ENCODE data around the gene PIP4K2A.

PIP4K2A gene

GRCh38 chr10:22651276-22651980, 63.0 kb downstream of the PIP4K2A start:
- peak overlapping the region; percentile 72 to 75 for H3K4me3 Mint-ChIP-seq
- H3K9me3 Mint-ChIP-seq, result no peaks in the 10 kb centered on the region
- peak overlapping the region; percentile 43 to 88 for H3K27ac Mint-ChIP-seq
- ATAC-seq (peak; percentile 32), DNase-seq (peak; percentile 43 to 53)
- no peaks in the 10 kb centered on the region for H3K27me3 Mint-ChIP-seq
- H3K4me1 Mint-ChIP-seq, result peaks cover 100% of the 10 kb centered on the region

DNA sequence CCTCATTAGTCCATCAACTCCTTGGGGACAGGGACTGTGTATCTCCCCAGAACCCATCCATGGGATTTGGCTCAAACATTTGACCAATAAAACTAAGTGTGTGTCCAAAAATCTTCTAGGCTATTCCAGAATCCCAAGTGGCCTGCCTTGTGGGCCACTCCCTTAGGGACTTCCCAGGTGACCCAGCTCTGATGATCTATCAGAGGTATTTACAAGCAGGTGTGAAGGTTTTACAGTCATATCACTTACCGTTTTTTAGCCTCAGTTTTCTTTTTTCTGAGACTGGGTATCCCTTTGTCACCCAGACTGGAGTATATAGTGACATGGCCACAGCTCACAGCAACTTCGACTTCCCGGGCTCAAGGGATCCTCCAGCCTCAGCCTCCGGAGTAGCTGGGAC, 64.4 kb downstream of the PIP4K2A start:
- H3K4me1 Mint-ChIP-seq, result peaks cover 95% of the 10 kb centered on the region
- DNase-seq, result no peak
- H3K9me3 Mint-ChIP-seq, result no peaks in the 10 kb centered on the region
- H3K27me3 Mint-ChIP-seq, result no peaks in the 10 kb centered on the region
- peak; percentile 35 for ATAC-seq
- H3K27ac Mint-ChIP-seq, result peak overlapping the region; percentile 96 to 98
- H3K4me3 Mint-ChIP-seq, result peak overlapping the region; percentile 85 to 86

DNA sequence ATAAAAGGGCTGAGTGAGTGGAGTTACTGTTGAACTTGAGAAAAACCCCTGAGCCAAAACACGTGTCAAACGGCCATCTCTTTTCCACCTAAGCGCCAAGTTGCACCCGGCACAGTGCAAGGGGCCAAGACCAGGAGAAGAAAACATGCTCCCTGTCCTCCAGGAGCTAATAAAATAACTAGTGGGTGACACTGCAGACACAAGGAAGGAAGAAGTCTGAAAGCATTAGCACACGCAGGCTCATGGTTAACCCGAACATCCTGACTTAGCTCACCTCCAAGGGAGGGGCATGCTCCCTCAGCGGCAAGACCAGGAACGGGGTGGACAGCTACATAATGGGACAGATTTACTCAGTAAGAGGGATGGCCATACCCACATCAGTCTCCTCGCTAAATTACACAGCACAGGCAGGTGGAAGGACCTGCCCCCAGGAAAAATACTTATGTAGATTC, 65.0 kb downstream of the PIP4K2A start:
- DNase-seq, result no peak

DNA sequence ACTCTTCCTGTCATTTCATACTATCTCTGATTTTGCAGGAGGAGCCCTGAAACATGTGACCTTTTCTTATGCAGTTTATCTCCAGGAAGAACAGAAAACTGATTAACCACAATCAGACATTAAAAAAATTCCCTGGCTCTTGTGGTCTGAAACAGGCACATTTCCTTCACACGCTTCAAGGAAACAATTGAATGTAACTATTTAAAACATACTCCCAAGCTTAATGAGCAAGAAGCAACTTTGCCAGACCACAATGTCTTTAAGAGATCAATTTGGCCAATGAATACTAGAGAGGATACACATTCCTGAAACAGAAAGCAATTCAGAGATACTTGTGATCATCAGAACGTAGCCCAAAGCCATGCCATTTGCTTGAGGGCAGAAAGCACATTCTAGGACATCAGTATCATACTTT, 65.8 kb downstream of the PIP4K2A start:
- Mint-ChIP-seq H3K27ac (peak overlapping the region; percentile 1 to 96), H3K27me3 (no peaks in the 10 kb centered on the region), H3K9me3 (no peaks in the 10 kb centered on the region), H3K4me1 (peaks cover 95% of the 10 kb centered on the region), H3K4me3 (peak overlapping the region; percentile 85 to 86)
- ATAC-seq (no peak), DNase-seq (no peak)

More for the DNA sequence above, 65.0 kb downstream of the PIP4K2A start:
- peak overlapping the region; percentile 85 to 86 for H3K4me3 Mint-ChIP-seq
- H3K27me3 Mint-ChIP-seq, result no peaks in the 10 kb centered on the region
- peak; percentile 42 for ATAC-seq
- H3K4me1 Mint-ChIP-seq, result peaks cover 95% of the 10 kb centered on the region
- no peaks in the 10 kb centered on the region for H3K9me3 Mint-ChIP-seq
- H3K27ac Mint-ChIP-seq, result peak overlapping the region; percentile 96 to 98

GRCh38 chr10:22647244-22647643, 67.1 kb downstream of the PIP4K2A start:
- no peaks in the 10 kb centered on the region for H3K27me3 Mint-ChIP-seq
- DNase-seq (no peak), ATAC-seq (no peak)
- no peaks in the 10 kb centered on the region for H3K9me3 Mint-ChIP-seq
- H3K27ac Mint-ChIP-seq, result peak overlapping the region; percentile 3 to 93
- H3K4me1 Mint-ChIP-seq, result peaks cover 94% of the 10 kb centered on the region
- H3K4me3 Mint-ChIP-seq, result peak overlapping the region; percentile 85 to 86

- Mint-ChIP-seq H3K4me1 (peaks cover 94% of the 10 kb centered on the region), H3K4me3 (peak overlapping the region; percentile 85 to 86), H3K27ac (peak overlapping the region; percentile 3 to 75), H3K9me3 (no peaks in the 10 kb centered on the region), H3K27me3 (no peaks in the 10 kb centered on the region)
- DNase-seq (no peak), ATAC-seq (peak; percentile 85)
Observed at GRCh38 chr10:22646388-22646853, 68.0 kb downstream of the PIP4K2A start.

GRCh38 chr10:22644222-22644621, 70.2 kb downstream of the PIP4K2A start:
- Mint-ChIP-seq H3K4me3 (peak overlapping the region; percentile 44 to 65), H3K27me3 (no peaks in the 10 kb centered on the region), H3K4me1 (peaks cover 85% of the 10 kb centered on the region), H3K27ac (peak overlapping the region; percentile 67 to 84), H3K9me3 (no peaks in the 10 kb centered on the region)
- ATAC-seq (no peak), DNase-seq (no peak)

- H3K27ac Mint-ChIP-seq, result peak overlapping the region; percentile 67 to 84
- H3K4me1 Mint-ChIP-seq, result peaks cover 85% of the 10 kb centered on the region
- H3K4me3 Mint-ChIP-seq, result peak overlapping the region; percentile 44 to 65
- H3K9me3 Mint-ChIP-seq, result no peaks in the 10 kb centered on the region
- DNase-seq (no peak), ATAC-seq (peak; percentile 12)
- H3K27me3 Mint-ChIP-seq, result no peaks in the 10 kb centered on the region
Observed at GRCh38 chr10:22643775-22644174, 70.6 kb downstream of the PIP4K2A start.

DNA sequence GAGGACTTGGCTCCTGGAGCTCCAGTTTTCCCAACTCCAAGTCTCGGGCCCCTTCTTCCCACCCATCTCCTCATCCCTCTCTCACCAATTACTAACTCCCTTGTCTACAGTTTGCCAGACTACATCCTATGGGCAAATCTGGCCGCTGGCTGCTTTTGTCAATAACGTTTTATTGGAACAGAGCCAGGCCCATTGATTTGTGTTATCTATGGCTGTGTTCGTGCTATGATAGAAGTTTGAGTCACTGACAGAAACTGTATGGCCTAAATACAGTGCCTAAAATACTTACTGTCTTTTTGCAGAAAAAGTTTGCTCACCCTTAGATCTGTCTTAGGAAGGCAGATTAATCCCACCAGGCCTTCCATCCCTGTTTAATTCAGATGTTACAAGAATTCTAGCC, 71.3 kb downstream of the PIP4K2A start:
- no peaks in the 10 kb centered on the region for H3K27me3 Mint-ChIP-seq
- H3K9me3 Mint-ChIP-seq, result no peaks in the 10 kb centered on the region
- peaks cover 85% of the 10 kb centered on the region for H3K4me1 Mint-ChIP-seq
- H3K27ac Mint-ChIP-seq, result peak overlapping the region; percentile 67 to 71
- peak overlapping the region; percentile 44 to 65 for H3K4me3 Mint-ChIP-seq
- no peak for ATAC-seq
- DNase-seq, result no peak

DNA sequence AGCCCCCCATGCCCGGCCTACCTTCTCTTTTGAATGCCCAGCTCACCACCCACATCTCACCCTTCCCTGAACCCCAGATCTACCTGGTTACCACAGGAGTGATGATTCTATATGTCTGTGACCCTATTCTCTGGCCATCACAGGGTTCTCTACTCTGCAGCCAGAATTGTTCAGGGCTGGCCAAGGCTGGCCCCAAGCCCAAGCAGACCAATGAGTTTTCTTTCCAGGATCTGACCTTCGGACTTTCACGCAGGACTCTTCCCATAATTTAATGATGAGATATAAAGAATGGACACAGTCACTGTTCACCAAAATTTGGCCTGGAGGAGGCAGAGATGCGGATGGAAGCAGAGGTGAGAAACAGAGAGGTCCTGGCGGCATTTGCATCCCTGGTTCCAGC, 72.6 kb downstream of the PIP4K2A start:
- H3K9me3 Mint-ChIP-seq, result peaks cover 4 to 5% of the 10 kb centered on the region in 2 donors
- peak overlapping the region; percentile 23 to 78 for H3K27ac Mint-ChIP-seq
- no peak for ATAC-seq
- H3K4me1 Mint-ChIP-seq, result peaks cover 85% of the 10 kb centered on the region
- no peak overlapping the region for H3K4me3 Mint-ChIP-seq
- H3K27me3 Mint-ChIP-seq, result no peaks in the 10 kb centered on the region
- DNase-seq, result no peak

DNA sequence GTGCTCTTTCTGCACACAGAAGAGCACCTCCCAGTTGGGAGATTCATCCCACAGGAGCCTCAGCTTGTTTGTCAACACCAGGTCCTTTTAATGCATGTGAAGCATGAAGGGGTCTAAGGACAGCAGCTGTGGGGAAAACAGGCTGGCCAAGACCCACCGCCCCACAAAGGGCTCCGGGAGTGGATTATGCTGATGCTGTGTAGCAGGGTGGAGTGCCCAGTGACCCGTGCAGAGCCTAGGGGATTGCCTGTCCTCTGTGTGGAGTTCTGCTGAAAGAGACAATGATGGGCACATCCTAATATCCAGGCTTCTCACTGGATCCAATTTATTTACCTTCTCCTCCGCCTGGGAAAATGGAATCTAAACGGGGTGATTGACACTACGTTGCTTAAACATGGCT, 74.0 kb downstream of the PIP4K2A start:
- H3K4me3 Mint-ChIP-seq, result no peak overlapping the region
- no peaks in the 10 kb centered on the region for H3K27me3 Mint-ChIP-seq
- H3K4me1 Mint-ChIP-seq, result peaks cover 90% of the 10 kb centered on the region
- DNase-seq (no peak), ATAC-seq (no peak)
- H3K9me3 Mint-ChIP-seq, result peaks cover 7 to 9% of the 10 kb centered on the region in 2 donors
- no peak overlapping the region for H3K27ac Mint-ChIP-seq

GRCh38 chr10:22638863-22639262, 75.5 kb downstream of the PIP4K2A start:
- Mint-ChIP-seq H3K27ac (no peak overlapping the region), H3K9me3 (peaks cover 7 to 9% of the 10 kb centered on the region in 2 donors), H3K27me3 (no peaks in the 10 kb centered on the region), H3K4me1 (peaks cover 90% of the 10 kb centered on the region), H3K4me3 (peak overlapping the region in 1 of 2 donors; percentile 9)
- no peak for DNase-seq
- no peak for ATAC-seq

- Mint-ChIP-seq H3K9me3 (peaks cover 7 to 9% of the 10 kb centered on the region in 2 donors), H3K4me1 (peaks cover 90% of the 10 kb centered on the region), H3K27me3 (no peaks in the 10 kb centered on the region), H3K4me3 (no peak overlapping the region), H3K27ac (peak overlapping the region in 1 of 2 donors; percentile 48)
- ATAC-seq, result no peak
- no peak for DNase-seq
Observed at GRCh38 chr10:22637491-22637890, 76.9 kb downstream of the PIP4K2A start.

DNA sequence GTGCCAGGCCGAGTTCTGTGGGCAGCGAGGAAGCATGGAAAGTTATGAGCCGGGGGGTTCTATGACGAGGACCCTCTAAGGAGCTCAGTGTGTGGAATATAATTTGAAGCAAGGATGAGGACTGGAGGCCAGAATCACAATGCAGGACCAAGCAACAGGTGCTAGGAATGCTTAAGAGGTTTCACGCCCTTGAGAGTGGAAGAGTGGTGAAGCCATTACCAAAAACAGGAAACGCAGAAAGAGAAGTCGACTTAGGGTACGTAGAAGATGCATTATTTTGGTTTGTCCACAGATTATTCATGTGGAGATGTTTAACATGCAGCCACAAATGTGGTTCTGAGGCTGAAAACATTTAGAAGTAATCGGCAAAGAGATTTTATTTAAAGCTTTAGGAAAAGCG, 78.7 kb downstream of the PIP4K2A start:
- no peak for ATAC-seq

GRCh38 chr10:22634606-22635459, 79.5 kb downstream of the PIP4K2A start:
- Mint-ChIP-seq H3K4me1 (peaks cover 94% of the 10 kb centered on the region), H3K9me3 (peaks cover 7 to 9% of the 10 kb centered on the region in 2 donors), H3K27ac (peak overlapping the region; percentile 84 to 94), H3K27me3 (no peaks in the 10 kb centered on the region), H3K4me3 (peak overlapping the region; percentile 49 to 54)
- DNase-seq, result no peak
- peak; percentile 37 for ATAC-seq

More for the DNA sequence above, 78.7 kb downstream of the PIP4K2A start:
- no peak for DNase-seq
- Mint-ChIP-seq H3K27me3 (no peaks in the 10 kb centered on the region), H3K9me3 (peaks cover 7 to 9% of the 10 kb centered on the region in 2 donors), H3K27ac (peak overlapping the region; percentile 72 to 94), H3K4me1 (peaks cover 91% of the 10 kb centered on the region), H3K4me3 (peak overlapping the region; percentile 49 to 54)
